Measurements from ENCODE around the gene MRPL55. TPM values are rescaled to one million over a fixed set of nuclear protein-coding genes. Genes with fewer than 3 reads are reported as not detected.
A peak's percentile ranks its signal among the peaks of the same experiment; 100 is the strongest.

The MRPL55 gene
- total RNA-seq, 1 donor from 2014 or later, result 42.4 TPM

DNA sequence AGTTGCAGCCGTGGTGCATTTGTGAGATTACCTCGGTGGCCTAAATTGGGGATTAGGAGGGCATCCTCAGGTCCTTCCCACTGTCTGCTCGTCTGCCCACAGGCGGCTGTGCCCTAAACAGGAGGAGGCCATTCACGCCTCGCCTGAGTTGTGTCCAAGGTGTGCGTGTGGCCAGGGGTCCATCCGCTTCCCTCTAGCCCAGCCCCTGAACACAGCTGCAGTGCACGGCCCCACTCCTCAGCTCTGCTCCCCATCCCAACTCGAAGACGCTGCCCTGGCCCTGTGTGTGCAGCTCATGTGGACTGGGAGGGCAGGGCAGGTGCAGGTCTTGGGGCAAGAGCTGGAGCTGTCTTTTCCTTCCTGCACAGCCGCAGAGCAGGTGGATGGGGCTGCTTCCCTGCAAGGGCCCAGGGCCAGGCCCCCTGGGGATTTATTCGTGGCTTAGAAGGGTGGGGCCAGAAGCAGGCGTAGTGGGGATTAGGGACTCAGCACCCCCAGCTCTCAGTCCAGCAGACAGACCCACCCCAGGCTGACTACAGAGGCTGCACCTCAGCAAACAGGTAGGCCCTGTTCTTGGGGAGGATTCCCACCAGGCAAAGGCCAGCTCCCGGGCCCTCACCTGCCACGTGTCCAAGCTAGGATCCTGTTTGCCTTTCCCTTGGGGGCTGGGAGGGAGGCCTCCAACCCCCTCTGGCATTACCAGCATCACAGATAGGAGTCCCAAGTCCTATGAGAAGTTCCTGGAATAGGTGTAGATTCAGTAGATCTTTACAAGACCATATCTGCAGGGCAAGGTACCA, 35.3 kb upstream of the MRPL55 start:
- no peaks in the 10 kb centered on the region for H3K36me3 Mint-ChIP-seq
- no peak overlapping the region for H3K4me2 ChIP-seq
- H3K27ac ChIP-seq, result no peak overlapping the region
- no peak overlapping the region for H2AFZ ChIP-seq (replicated peaks)
- peak overlapping the region; percentile 53 for H3K4me3 Mint-ChIP-seq
- H4K20me1 ChIP-seq (ENCODE audit: low read depth), result peaks cover 14% of the 10 kb centered on the region
- TF ChIP-seq EZH2 (IDR thresholded peaks at IDR 0.05), result no peak
- TF ChIP-seq, protein P1, sequence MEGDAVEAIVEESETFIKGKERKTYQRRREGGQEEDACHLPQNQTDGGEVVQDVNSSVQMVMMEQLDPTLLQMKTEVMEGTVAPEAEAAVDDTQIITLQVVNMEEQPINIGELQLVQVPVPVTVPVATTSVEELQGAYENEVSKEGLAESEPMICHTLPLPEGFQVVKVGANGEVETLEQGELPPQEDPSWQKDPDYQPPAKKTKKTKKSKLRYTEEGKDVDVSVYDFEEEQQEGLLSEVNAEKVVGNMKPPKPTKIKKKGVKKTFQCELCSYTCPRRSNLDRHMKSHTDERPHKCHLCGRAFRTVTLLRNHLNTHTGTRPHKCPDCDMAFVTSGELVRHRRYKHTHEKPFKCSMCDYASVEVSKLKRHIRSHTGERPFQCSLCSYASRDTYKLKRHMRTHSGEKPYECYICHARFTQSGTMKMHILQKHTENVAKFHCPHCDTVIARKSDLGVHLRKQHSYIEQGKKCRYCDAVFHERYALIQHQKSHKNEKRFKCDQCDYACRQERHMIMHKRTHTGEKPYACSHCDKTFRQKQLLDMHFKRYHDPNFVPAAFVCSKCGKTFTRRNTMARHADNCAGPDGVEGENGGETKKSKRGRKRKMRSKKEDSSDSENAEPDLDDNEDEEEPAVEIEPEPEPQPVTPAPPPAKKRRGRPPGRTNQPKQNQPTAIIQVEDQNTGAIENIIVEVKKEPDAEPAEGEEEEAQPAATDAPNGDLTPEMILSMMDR (IDR thresholded peaks at IDR 0.05), result no peak
- no peak for TF ChIP-seq EZH2phosphoT487 (IDR thresholded peaks at IDR 0.05)
- H3K27me3 Mint-ChIP-seq (ENCODE audit: insufficient read depth, low read depth), result peaks cover 6% of the 10 kb centered on the region
- no peaks in the 10 kb centered on the region for H3K36me3 ChIP-seq
- H3K79me2 ChIP-seq (ENCODE audit: low read depth), result peaks cover 45% of the 10 kb centered on the region
- no peaks in the 10 kb centered on the region for H3K9me3 Mint-ChIP-seq
- no peaks in the 10 kb centered on the region for H3K27me3 ChIP-seq
- no peak overlapping the region for H3K4me3 ChIP-seq
- peaks cover 4% of the 10 kb centered on the region for H3F3A ChIP-seq (ENCODE audit: low read depth)
- H3K4me1 ChIP-seq, result peaks cover 10% of the 10 kb centered on the region
- no peaks in the 10 kb centered on the region for H3K9me3 ChIP-seq (ENCODE audit: low read depth)
- peaks cover 19% of the 10 kb centered on the region for H3K4me1 Mint-ChIP-seq
- DNase-seq (ENCODE audit: low spot score), result no peak
- no peak overlapping the region for H3K9ac ChIP-seq
- peak overlapping the region; percentile 93 for H3K27ac Mint-ChIP-seq

DNA sequence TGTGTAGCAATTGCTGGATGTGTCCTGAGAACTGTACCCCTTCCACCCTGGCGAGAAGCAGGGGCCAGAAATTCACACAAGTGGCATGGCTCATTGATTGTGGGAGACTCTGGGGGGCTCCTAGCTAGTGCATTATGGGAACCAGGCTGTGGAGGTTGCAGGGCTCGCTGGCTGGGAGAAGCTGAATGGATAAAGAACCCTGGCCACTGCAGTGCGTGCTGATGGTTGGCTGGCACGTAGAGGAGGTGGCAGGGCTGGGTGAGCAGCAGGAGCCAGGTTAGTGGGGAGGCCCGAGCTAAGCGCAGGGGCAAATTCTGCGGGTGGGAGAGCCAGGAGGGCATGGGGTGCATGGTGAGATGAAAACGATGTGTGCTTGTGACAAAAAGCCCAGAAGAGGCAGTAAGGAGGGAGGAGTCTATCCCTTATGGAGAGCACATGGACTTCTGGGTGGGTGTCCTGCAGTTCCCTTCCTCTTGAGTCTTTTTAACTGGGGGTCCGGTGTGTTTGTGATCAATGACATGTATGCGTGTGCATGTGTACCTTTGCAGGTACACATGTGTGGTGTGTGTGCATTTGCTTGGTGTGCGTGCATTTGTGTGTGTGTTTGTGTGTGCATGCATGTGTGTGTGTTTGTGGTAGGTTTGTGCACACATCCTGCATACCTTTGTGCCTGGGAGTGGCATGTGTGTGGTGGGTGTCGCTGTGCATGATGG, 34.5 kb upstream of the MRPL55 start:
- Histone ChIP-seq H3K27me3 (peaks cover 5% of the 10 kb centered on the region), H2AFZ (replicated peaks) (no peak overlapping the region), H3F3A (ENCODE audit: low read depth) (peaks cover 7% of the 10 kb centered on the region), H3K9ac (peak overlapping the region; percentile 8), H4K20me1 (ENCODE audit: low read depth) (peaks cover 14% of the 10 kb centered on the region), H3K4me3 (no peak overlapping the region), H3K27ac (no peak overlapping the region), H3K36me3 (no peaks in the 10 kb centered on the region), H3K4me1 (peaks cover 6% of the 10 kb centered on the region), H3K4me2 (no peak overlapping the region), H3K9me3 (ENCODE audit: low read depth) (no peaks in the 10 kb centered on the region), H3K79me2 (ENCODE audit: low read depth) (peaks cover 45% of the 10 kb centered on the region)
- H3K9me3 Mint-ChIP-seq, result no peaks in the 10 kb centered on the region
- no peaks in the 10 kb centered on the region for H3K36me3 Mint-ChIP-seq
- H3K4me3 Mint-ChIP-seq, result peak overlapping the region; percentile 98
- H3K27me3 Mint-ChIP-seq (ENCODE audit: insufficient read depth, low read depth), result peaks cover 9% of the 10 kb centered on the region
- peak overlapping the region; percentile 93 for H3K27ac Mint-ChIP-seq
- no peak for DNase-seq (ENCODE audit: low spot score)
- H3K4me1 Mint-ChIP-seq, result peaks cover 19% of the 10 kb centered on the region
- no peak for TF ChIP-seq EZH2phosphoT487 (IDR thresholded peaks at IDR 0.05)
- TF ChIP-seq, protein P1 (IDR thresholded peaks at IDR 0.05), result no peak
- no peak for TF ChIP-seq EZH2 (IDR thresholded peaks at IDR 0.05)

DNA sequence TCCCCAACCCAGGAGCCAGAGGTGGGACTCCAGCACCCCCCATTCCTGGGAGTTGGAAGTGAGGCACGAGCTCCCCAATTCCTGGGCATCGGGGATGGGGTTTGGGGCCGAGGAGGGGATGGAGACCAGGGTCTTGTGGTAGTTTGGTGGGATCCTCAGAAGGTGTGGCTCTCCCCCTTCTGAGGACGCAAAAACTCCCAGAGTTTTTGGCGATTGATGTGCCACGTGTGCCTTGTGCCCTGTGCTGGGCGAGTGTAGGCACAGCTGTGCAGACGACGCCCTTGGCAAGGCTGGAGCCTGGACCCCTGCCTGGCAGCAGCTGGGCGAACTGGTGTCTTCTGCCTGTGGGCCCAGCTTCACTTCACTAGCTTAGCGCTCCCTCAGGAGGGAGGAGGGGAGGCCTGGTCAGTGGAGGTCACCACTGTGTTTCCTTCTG, 33.6 kb upstream of the MRPL55 start:
- H3K36me3 ChIP-seq, result no peaks in the 10 kb centered on the region
- H3K27me3 ChIP-seq, result peaks cover 14% of the 10 kb centered on the region
- no peak overlapping the region for H3K9ac ChIP-seq
- Mint-ChIP-seq H3K4me1 (peaks cover 19% of the 10 kb centered on the region), H3K27me3 (ENCODE audit: insufficient read depth, low read depth) (peaks cover 10% of the 10 kb centered on the region), H3K36me3 (no peaks in the 10 kb centered on the region), H3K27ac (no peak overlapping the region), H3K9me3 (no peaks in the 10 kb centered on the region), H3K4me3 (peak overlapping the region; percentile 98)
- no peak overlapping the region for H3K27ac ChIP-seq
- H4K20me1 ChIP-seq (ENCODE audit: low read depth), result peaks cover 14% of the 10 kb centered on the region
- DNase-seq (ENCODE audit: low spot score), result no peak
- peaks cover 6% of the 10 kb centered on the region for H3K4me1 ChIP-seq
- no peak for TF ChIP-seq EZH2phosphoT487 (IDR thresholded peaks at IDR 0.05)
- no peak for TF ChIP-seq EZH2 (IDR thresholded peaks at IDR 0.05)
- TF ChIP-seq, protein P1 (IDR thresholded peaks at IDR 0.05), result no peak
- peaks cover 7% of the 10 kb centered on the region for H3F3A ChIP-seq (ENCODE audit: low read depth)
- H3K79me2 ChIP-seq (ENCODE audit: low read depth), result peaks cover 45% of the 10 kb centered on the region
- H2AFZ ChIP-seq (replicated peaks), result no peak overlapping the region
- H3K4me3 ChIP-seq, result no peak overlapping the region
- no peaks in the 10 kb centered on the region for H3K9me3 ChIP-seq (ENCODE audit: low read depth)
- H3K4me2 ChIP-seq, result no peak overlapping the region
